ENCODE data around the gene DRC1.

DRC1 gene

GRCh38 chr2:26493566-26493965 lies 91.8 kb downstream of the DRC1 start:
- DNase-seq (ENCODE audit: low read depth), result no peak

GRCh38 chr2:26494199-26494598 lies 92.5 kb downstream of the DRC1 start:
- DNase-seq (ENCODE audit: low read depth), result no peak

- no peak for DNase-seq (ENCODE audit: low read depth)
Measured at GRCh38 chr2:26494891-26495290, 93.2 kb downstream of the DRC1 start.

GRCh38 chr2:26495705-26496297 lies 94.1 kb downstream of the DRC1 start:
- no peak for DNase-seq (ENCODE audit: low read depth)

- DNase-seq (ENCODE audit: low read depth), result no peak
Measured at GRCh38 chr2:26500406-26500805, 98.7 kb downstream of the DRC1 start.

- DNase-seq (ENCODE audit: low read depth), result no peak
Measured at GRCh38 chr2:26503231-26503880, 101.6 kb downstream of the DRC1 start.

- DNase-seq (ENCODE audit: low read depth), result no peak
Measured at GRCh38 chr2:26504002-26504401, 102.3 kb downstream of the DRC1 start.

- DNase-seq (ENCODE audit: low read depth), result no peak
Measured at GRCh38 chr2:26506279-26506678, 104.6 kb downstream of the DRC1 start.
